Measurements from ENCODE around the gene ALX1.

ALX1 gene

DNA sequence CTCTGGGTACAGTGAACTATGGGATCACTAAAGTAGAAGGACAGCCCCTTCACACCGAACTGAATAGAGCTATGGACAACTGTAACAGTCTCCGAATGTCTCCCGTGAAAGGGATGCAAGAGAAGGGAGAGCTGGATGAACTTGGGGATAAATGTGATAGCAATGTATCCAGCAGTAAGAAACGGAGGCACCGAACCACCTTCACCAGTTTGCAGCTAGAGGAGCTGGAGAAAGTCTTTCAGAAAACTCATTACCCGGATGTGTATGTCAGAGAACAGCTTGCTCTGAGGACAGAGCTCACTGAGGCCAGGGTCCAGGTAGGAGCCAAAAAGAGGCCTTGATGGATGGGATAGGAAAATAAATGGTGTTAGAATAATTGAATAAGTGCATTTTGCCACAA lies 3.5 kb downstream of the ALX1 start:
- POLR2A ChIA-PET, result no interaction called here
- DNase-seq (ENCODE audit: low read depth, low spot score), result no peak
- H3K4me3 ChIP-seq (ENCODE audit: low read depth, low read length), result no peak overlapping the region
- TF ChIP-seq, protein P1, sequence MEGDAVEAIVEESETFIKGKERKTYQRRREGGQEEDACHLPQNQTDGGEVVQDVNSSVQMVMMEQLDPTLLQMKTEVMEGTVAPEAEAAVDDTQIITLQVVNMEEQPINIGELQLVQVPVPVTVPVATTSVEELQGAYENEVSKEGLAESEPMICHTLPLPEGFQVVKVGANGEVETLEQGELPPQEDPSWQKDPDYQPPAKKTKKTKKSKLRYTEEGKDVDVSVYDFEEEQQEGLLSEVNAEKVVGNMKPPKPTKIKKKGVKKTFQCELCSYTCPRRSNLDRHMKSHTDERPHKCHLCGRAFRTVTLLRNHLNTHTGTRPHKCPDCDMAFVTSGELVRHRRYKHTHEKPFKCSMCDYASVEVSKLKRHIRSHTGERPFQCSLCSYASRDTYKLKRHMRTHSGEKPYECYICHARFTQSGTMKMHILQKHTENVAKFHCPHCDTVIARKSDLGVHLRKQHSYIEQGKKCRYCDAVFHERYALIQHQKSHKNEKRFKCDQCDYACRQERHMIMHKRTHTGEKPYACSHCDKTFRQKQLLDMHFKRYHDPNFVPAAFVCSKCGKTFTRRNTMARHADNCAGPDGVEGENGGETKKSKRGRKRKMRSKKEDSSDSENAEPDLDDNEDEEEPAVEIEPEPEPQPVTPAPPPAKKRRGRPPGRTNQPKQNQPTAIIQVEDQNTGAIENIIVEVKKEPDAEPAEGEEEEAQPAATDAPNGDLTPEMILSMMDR (IDR thresholded peaks at IDR 0.05; ENCODE audit: insufficient read depth, low read length, missing control alignments), result no peak
- CTCF ChIA-PET, result no interaction called here

DNA sequence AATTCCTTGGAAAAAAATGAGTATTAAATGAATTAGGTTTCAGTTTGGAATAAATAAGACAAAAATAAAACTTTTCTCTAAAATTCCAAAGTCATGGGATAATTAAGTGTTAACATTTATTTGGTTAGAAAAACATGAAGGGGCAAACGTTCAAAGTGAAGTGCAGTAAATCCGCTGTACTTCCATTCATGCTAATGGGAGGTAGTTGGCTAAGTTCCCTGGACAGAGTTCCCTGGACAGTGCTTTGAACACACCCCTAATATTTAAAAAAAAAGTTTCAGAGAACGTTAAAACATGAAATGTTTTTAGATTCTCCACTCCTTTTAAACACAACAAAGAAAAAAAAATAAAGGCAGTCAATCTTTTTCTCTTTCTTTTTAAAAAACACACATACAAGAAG lies 16.3 kb downstream of the ALX1 start:
- CTCF ChIA-PET, result interaction anchor here (1.3 kb wide), 1 partner anchor 14 kb away, joined by 5 read pairs; no protein-coding TSS in a partner anchor
- H3K4me3 ChIP-seq (ENCODE audit: low read depth, low read length), result no peak overlapping the region
- POLR2A ChIA-PET, result no interaction called here
- TF ChIP-seq, protein P1 (IDR thresholded peaks at IDR 0.05; ENCODE audit: insufficient read depth, low read length, missing control alignments), result no peak
- no peak for DNase-seq (ENCODE audit: low read depth, low spot score)

GRCh38 chr12:85299053-85299452 lies 19.0 kb downstream of the ALX1 start:
- CTCF ChIA-PET, result interaction anchor here (1.7 kb wide), 1 partner anchor 10 kb away, joined by 6 read pairs; no protein-coding TSS in a partner anchor
- TF ChIP-seq, protein P1 (IDR thresholded peaks at IDR 0.05; ENCODE audit: insufficient read depth, low read length, missing control alignments), result no peak
- H3K4me3 ChIP-seq (ENCODE audit: low read depth, low read length), result no peak overlapping the region
- no peak for DNase-seq (ENCODE audit: low read depth, low spot score)
- POLR2A ChIA-PET, result no interaction called here

- ChIA-PET POLR2A (no interaction called here), CTCF (interaction anchor here (1.7 kb wide), 1 partner anchor 8 kb away, joined by 6 read pairs; no protein-coding TSS in a partner anchor)
- no peak overlapping the region for H3K4me3 ChIP-seq (ENCODE audit: low read depth, low read length)
- no peak for DNase-seq (ENCODE audit: low read depth, low spot score)
- TF ChIP-seq, protein P1 (IDR thresholded peaks at IDR 0.05; ENCODE audit: insufficient read depth, low read length, missing control alignments), result no peak
These were observed 21.0 kb downstream of the ALX1 start for GRCh38 chr12:85301051-85301450.

GRCh38 chr12:85308374-85308773 lies 28.4 kb downstream of the ALX1 start:
- POLR2A ChIA-PET, result no interaction called here
- CTCF ChIA-PET, result interaction anchor here (1.0 kb wide), 1 partner anchor 38 kb away, joined by 4 read pairs; no protein-coding TSS in a partner anchor
- no peak overlapping the region for H3K4me3 ChIP-seq (ENCODE audit: low read depth, low read length)
- DNase-seq (ENCODE audit: low read depth, low spot score), result no peak
- TF ChIP-seq, protein P1 (IDR thresholded peaks at IDR 0.05; ENCODE audit: insufficient read depth, low read length, missing control alignments), result no peak

GRCh38 chr12:85309125-85309566 lies 29.1 kb downstream of the ALX1 start:
- CTCF ChIA-PET, result interaction anchor here (1.4 to 1.7 kb wide), 3 partner anchors 9 to 612 kb away, joined by 3 to 6 read pairs (median 4); no protein-coding TSS in a partner anchor
- no peak overlapping the region for H3K4me3 ChIP-seq (ENCODE audit: low read depth, low read length)
- POLR2A ChIA-PET, result no interaction called here
- TF ChIP-seq, protein P1 (IDR thresholded peaks at IDR 0.05; ENCODE audit: insufficient read depth, low read length, missing control alignments), result no peak
- DNase-seq (ENCODE audit: low read depth, low spot score), result no peak

Data from AG04449 (cell line).